GM12875 (cell line): ENCODE data around the gene UBE2I.
A peak's percentile ranks its signal among the peaks of the same experiment; 100 is the strongest.

Source experiments
- H3K4me3 ChIP-seq: one replicate; pipeline ENCODE4 v1.5.1; 2011; ENCODE audit warnings: low read depth, low read length, control low read depth
- TF ChIP-seq, protein P1 (sequence below): IDR thresholded peaks from 2 replicates; pipeline ENCODE4 v1.5.1; 2011; ENCODE audit warnings: low read depth, mild to moderate bottlenecking, control low read depth, inconsistent platforms, low read length, moderate library complexity, borderline replicate concordance; ENCODE audit not compliant: insufficient read depth

UBE2I gene

DNA sequence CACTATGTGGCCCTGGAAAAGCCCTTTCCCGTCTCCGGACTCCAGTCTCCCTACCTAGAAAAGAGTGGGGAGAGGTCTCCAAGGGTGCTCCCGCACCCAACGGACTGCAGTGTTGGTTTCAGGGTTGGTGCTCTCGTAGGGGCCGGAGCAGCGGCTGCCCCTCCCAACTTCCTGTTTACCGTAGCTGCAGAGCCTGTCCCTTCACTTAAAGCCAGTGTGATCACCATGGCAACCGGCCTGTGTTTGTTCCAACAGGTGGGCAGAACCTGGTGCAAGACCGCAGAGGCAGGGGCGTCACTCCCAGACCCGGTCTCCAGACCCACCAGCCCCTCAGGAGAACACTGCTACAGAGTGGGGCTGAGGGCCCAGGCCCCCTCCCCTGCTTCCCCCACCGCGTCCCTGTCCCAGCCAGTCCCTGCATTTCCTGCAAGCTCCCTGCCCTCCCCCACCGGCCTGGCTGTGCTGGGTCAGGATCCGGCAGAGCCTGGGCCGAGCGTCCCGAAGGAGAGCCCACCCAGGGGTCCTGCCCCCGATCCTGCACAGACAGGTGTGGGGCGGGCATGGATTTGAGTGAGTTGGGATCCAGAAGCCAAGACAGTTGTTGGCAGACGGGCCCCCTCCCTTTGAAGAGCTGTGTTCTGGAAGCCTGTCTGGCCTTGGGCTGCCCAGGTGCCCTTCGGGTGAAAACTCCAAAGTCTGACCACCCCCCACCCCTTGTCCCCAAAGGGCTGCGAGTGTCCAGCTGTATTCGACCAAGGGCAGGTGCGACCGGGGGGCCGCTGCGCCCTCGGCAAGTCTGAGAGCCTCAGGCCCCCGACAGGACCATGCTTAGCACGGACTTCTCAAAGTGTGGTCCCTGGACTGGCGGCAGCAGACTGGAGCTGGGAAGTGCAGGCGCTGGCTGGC lies 22.5 kb downstream of the UBE2I start:
- no peak overlapping the region for H3K4me3 ChIP-seq
- TF ChIP-seq, protein P1, sequence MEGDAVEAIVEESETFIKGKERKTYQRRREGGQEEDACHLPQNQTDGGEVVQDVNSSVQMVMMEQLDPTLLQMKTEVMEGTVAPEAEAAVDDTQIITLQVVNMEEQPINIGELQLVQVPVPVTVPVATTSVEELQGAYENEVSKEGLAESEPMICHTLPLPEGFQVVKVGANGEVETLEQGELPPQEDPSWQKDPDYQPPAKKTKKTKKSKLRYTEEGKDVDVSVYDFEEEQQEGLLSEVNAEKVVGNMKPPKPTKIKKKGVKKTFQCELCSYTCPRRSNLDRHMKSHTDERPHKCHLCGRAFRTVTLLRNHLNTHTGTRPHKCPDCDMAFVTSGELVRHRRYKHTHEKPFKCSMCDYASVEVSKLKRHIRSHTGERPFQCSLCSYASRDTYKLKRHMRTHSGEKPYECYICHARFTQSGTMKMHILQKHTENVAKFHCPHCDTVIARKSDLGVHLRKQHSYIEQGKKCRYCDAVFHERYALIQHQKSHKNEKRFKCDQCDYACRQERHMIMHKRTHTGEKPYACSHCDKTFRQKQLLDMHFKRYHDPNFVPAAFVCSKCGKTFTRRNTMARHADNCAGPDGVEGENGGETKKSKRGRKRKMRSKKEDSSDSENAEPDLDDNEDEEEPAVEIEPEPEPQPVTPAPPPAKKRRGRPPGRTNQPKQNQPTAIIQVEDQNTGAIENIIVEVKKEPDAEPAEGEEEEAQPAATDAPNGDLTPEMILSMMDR = no peak

DNA sequence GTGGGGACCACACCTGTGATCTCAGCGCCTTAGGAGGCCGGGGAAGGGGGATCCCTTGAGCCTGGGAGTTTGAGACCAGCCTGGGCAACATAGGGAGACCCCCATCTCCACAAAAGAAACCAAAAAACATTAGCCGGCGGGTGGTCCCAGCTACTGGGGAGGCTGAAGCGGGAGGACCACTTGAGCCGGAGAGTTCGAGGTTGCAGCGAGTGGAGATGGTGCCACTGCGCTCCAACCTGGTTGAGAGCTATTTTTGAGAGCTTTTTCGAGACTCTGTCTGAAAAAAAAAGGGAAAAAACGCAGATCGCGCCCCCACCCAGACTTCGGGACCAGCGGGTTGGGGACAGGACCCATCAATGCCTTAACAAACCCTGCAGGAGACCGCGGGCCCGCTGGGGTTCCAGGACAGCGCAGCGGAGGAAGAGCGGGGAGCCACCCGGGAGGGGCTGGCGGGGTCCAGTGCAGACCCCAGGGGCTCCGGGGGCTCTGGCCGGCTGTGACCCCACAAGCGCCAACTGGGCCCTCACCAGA lies 23.2 kb downstream of the UBE2I start:
- TF ChIP-seq, protein P1 = no peak
- H3K4me3 ChIP-seq = no peak overlapping the region

DNA sequence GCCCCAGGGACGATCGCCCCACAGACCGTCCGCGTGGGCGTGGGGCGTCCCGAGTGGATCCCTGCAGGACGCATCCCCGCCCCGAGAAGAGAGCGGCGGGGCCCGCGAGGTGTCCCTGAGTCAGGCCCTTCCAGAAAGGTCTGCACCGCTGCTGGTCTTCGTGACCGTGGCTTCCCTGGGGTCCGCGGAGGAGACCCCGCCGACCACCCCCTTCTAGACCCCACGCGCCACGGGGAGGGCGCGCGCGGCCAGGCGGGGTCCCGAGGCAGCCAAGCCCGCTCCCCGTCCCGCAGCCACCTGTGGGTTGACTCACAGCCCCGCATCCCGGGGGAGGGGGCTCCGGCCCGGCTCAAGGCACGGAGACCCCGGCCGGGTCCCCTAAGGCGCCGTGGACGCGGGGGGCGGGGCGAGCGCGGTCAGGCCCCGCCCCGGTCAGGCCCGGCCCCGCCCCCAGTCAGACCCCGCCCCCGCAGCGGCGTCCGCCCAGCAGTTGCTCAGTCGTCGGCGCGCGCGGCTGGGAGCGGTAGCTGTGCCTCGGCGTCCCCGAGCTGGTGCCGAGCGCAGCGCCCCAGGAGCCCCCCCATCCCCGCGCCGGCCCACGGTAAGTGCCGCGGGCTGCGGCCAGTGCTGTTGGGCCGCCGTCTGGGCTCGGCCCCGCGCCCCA lies 23.8 kb downstream of the UBE2I start, which contains the start of gene BAIAP3:
BAIAP3 (plus strand) TSS at position 497 of the 664 bp plus-strand sequence. CDS start 4,905 bp downstream, outside the sequence.
- TF ChIP-seq, protein P1 = no peak
- no peak within 1 kb of the TSS for H3K4me3 ChIP-seq

DNA sequence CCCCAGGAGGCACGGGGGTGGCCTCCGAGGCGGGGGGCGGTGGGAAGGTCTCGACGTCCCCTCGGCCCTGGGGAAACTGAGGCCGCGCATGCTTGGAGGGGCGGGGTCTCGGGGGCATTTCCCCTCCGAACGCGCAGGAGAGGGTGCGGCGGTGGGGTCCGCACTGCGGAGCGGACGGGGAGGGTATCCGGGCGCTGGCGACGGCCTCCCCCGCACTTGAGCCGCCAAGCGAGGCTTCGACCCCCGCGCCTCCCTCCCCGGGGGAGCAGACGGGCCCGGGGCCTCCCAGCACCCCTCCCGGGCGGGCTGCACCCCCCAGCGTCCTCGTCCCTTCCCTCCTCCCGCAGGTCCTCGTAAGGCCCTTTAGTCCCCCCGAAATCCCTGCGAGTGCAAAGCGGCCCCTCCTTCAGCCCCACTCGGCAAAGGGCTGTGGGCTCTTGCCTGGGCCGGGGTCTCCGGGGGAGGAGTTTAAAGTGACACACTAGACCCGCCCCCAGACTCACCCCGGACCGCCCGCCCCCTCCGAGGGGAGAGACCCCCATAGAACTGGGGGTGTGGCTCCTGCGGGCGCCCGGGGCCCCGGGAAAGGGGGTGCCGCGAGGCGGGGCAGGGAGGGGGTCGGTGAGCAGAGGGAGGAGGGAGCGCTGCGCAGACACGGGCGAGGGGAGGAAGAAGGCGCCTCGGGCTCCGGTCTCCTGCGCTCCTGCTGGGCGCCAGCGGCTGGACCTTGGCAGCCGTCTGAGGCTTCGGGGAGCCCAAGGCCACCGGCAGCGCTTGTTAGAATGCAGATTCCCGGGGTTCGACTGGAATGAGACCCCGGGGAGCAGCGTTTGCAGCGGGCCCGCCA lies 24.6 kb downstream of the UBE2I start:
- H3K4me3 ChIP-seq = no peak overlapping the region
- TF ChIP-seq, protein P1 = no peak

DNA sequence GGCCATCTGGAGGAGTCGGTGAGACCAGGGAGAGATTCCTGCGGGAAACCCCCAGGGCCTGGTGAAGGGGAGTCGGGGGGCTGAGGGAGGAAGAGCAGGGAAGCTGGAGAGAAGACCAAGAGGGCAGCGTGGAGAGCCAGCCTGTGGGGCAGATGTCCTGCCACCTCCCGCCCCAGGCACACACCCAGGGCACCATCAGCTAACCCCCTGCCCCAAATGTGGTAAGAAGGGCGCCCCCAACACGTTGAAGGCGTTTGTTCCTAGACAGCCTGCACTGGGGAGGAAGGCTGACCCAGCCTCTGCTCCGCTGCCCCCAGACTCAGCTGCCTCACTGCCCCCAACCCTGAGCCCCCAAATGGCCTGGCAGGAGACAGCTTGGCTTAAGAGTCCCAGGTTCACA lies 25.3 kb downstream of the UBE2I start:
- H3K4me3 ChIP-seq = no peak overlapping the region
- TF ChIP-seq, protein P1 = 0 out of 2 replicates have a peak, but pooled peaks have one; percentile 1

DNA sequence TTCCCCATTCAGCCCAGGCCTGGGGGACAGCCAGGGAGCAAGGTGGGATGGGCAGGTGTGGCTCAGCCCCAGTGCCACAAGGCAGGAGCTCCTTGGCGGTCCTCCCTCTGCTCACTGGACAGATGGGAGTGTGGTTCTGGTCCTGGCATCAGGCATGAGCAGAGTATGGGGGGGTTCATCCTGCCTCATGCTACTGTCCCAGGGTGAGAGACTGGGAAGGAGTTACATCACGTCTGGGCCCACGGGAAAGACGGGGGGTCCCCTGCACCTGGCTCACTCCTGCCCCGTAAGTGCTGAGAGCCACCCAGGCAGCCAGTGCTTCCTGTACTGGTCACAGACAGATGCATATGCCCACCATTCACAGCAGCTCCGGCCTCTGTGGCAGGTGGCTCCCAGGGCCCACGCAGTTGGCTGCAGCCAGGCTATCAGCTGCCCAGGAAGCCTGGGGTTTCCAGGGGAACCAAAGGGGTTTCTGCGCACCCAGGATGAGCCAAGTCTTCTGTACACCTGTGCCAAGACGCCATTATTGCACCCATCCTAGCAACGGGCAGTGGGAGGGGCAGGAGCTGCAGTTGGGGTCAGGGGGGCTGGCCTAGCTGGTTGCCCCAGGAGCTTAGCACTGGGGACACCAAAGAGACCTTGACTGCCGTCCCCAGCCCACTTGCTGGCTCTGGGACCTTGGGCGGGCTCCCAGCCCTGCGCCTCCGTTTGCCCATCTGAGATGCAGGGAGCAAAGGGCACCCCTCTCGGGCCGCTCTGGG lies 26.0 kb downstream of the UBE2I start:
- TF ChIP-seq, protein P1 = no peak
- H3K4me3 ChIP-seq = no peak overlapping the region
